ENCODE results near the gene CRMP1. TPM values are rescaled to one million over a fixed set of nuclear protein-coding genes. Genes with fewer than 3 reads are reported as not detected.

CRMP1 gene
- total RNA-seq, result not detected

GRCh38 chr4:5893004-5893580 is at the start of gene CRMP1:
CRMP1 (minus strand) TSS chr4:5893086; CDS start chr4:5892969, 117 bp downstream.
- DNase-seq, result no peak

GRCh38 chr4:5941601-5942000 is 48.7 kb upstream of the CRMP1 start:
- no peak for DNase-seq

- DNase-seq, result no peak
These were observed 47.8 kb upstream of the CRMP1 start for GRCh38 chr4:5940470-5941203.

- DNase-seq, result no peak
These were observed 41.3 kb upstream of the CRMP1 start for GRCh38 chr4:5933996-5934831.

GRCh38 chr4:5933116-5933515 is 40.2 kb upstream of the CRMP1 start:
- no peak for DNase-seq

GRCh38 chr4:5932035-5932568 is 39.2 kb upstream of the CRMP1 start:
- no peak for DNase-seq

- DNase-seq, result no peak
These were observed 38.6 kb upstream of the CRMP1 start for GRCh38 chr4:5931526-5931925.

GRCh38 chr4:5930876-5931275 is 38.0 kb upstream of the CRMP1 start:
- DNase-seq, result no peak

GRCh38 chr4:5930456-5930855 is 37.6 kb upstream of the CRMP1 start:
- DNase-seq, result no peak

- no peak for DNase-seq
These were observed 36.0 kb upstream of the CRMP1 start for GRCh38 chr4:5928844-5929420.

- no peak for DNase-seq
These were observed 35.4 kb upstream of the CRMP1 start for GRCh38 chr4:5928274-5928673.

- DNase-seq, result no peak
These were observed 34.9 kb upstream of the CRMP1 start for GRCh38 chr4:5927747-5928146.

GRCh38 chr4:5927116-5927515 is 34.2 kb upstream of the CRMP1 start:
- DNase-seq, result no peak

- DNase-seq, result no peak
These were observed 33.7 kb upstream of the CRMP1 start for GRCh38 chr4:5926598-5926997.

- DNase-seq, result no peak
These were observed 32.7 kb upstream of the CRMP1 start for GRCh38 chr4:5925419-5926200.

- DNase-seq, result no peak
These were observed 31.7 kb upstream of the CRMP1 start for GRCh38 chr4:5924461-5925125.

- no peak for DNase-seq
These were observed 30.5 kb upstream of the CRMP1 start for GRCh38 chr4:5923376-5923775.

GRCh38 chr4:5922556-5922955 is 29.7 kb upstream of the CRMP1 start:
- no peak for DNase-seq

- DNase-seq, result no peak
These were observed 29.1 kb upstream of the CRMP1 start for GRCh38 chr4:5921981-5922380.

GRCh38 chr4:5921101-5921980 is 28.5 kb upstream of the CRMP1 start:
- no peak for DNase-seq

GRCh38 chr4:5919571-5919970 is 26.7 kb upstream of the CRMP1 start:
- DNase-seq, result no peak
